GM18505 (cell line): ENCODE data around the gene EXOC7.

Experiments used
- ATAC-seq: cut with Tn5 transposase; IDR thresholded peaks from one replicate; pipeline ENCODE4 v1.9.1; 2021; ENCODE audit not compliant: unreplicated experiment
- POLR2A ChIP-seq: IDR thresholded peaks from 4 replicates; pipeline ENCODE4 v1.6.1; 2011; ENCODE audit warnings: borderline replicate concordance; ENCODE audit not compliant: insufficient read depth, insufficient read length; ENCODE audit errors: extremely low read depth

EXOC7 gene

GRCh38 chr17:76092526-76093413 is 10.8 kb downstream of the EXOC7 start:
- no peak for TF ChIP-seq POLR2A
- no peak for ATAC-seq

GRCh38 chr17:76091526-76092286 is 11.9 kb downstream of the EXOC7 start:
- no peak for ATAC-seq
- TF ChIP-seq POLR2A = no peak

GRCh38 chr17:76090517-76091129 is 13.0 kb downstream of the EXOC7 start:
- no peak for TF ChIP-seq POLR2A
- ATAC-seq = no peak

- no peak for ATAC-seq
- TF ChIP-seq POLR2A = no peak
These were observed 13.7 kb downstream of the EXOC7 start for GRCh38 chr17:76089680-76090516.

GRCh38 chr17:76088868-76089576 is 14.6 kb downstream of the EXOC7 start:
- no peak for TF ChIP-seq POLR2A
- ATAC-seq = no peak

GRCh38 chr17:76088041-76088867 is 15.3 kb downstream of the EXOC7 start:
- TF ChIP-seq POLR2A = no peak
- no peak for ATAC-seq

GRCh38 chr17:76087531-76087930 is 16.1 kb downstream of the EXOC7 start:
- no peak for TF ChIP-seq POLR2A
- no peak for ATAC-seq

- TF ChIP-seq POLR2A = no peak
These were observed 17.2 kb downstream of the EXOC7 start for GRCh38 chr17:76086384-76086783.

GRCh38 chr17:76085731-76086366 is 17.7 kb downstream of the EXOC7 start:
- no peak for ATAC-seq
- no peak for TF ChIP-seq POLR2A

More at GRCh38 chr17:76086384-76086783, 17.2 kb downstream of the EXOC7 start:
- ATAC-seq = no peak

GRCh38 chr17:76085066-76085730 is 18.4 kb downstream of the EXOC7 start:
- no peak for ATAC-seq
- TF ChIP-seq POLR2A = no peak
